Testis (tissue), 2 donors: ENCODE results near the gene ANKK1.

Source experiments
- POLR2A ChIP-seq: fragments of 450-650 bp; IDR thresholded peaks from one replicate; pipeline ENCODE4 v1.6.1; 2017; ENCODE audit warnings: antibody characterized with exemption, mild to moderate bottlenecking, moderate library complexity
- TF ChIP-seq, protein P1 (sequence below), 3 experiments: fragments of 450-650 bp in 2 of 3; fragments of 200-600 bp in 1 of 3; sonication (generic) in 1 of 3; IDR thresholded peaks; one replicate each; pipeline ENCODE4 v1.5.1; 2016 to 2019; ENCODE audit warnings: antibody characterized with exemption in 3 of 3, mild to moderate bottlenecking in 2 of 3, moderate library complexity in 1 of 3

DNA sequence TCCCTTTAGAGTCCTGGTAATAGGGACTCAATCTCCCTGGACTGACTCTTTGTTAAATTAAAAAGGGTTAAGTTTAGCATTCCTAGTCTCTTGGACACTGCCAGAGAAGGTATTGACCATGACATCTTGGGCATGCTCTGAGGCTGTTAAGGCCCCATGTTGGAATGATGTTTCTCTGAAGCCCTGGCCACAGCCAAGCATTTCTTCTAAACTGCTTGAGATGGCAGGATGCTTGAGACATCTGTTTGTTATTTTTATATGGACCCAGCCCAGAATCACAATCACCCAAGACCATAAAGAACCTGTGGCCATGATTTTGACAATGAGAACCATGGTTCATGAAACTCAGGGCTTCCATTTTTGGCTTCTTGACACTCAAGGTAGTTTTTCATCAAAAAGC lies 5.5 kb upstream of the ANKK1 start:
- TF ChIP-seq, protein P1, sequence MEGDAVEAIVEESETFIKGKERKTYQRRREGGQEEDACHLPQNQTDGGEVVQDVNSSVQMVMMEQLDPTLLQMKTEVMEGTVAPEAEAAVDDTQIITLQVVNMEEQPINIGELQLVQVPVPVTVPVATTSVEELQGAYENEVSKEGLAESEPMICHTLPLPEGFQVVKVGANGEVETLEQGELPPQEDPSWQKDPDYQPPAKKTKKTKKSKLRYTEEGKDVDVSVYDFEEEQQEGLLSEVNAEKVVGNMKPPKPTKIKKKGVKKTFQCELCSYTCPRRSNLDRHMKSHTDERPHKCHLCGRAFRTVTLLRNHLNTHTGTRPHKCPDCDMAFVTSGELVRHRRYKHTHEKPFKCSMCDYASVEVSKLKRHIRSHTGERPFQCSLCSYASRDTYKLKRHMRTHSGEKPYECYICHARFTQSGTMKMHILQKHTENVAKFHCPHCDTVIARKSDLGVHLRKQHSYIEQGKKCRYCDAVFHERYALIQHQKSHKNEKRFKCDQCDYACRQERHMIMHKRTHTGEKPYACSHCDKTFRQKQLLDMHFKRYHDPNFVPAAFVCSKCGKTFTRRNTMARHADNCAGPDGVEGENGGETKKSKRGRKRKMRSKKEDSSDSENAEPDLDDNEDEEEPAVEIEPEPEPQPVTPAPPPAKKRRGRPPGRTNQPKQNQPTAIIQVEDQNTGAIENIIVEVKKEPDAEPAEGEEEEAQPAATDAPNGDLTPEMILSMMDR (IDR thresholded peaks at IDR 0.05), result no peak
- TF ChIP-seq POLR2A, result no peak
